IgD-negative memory B cell (primary cell): Measurements from ENCODE around the gene GNAI1. TPM values are rescaled to one million over a fixed set of nuclear protein-coding genes. Genes with fewer than 3 reads are reported as not detected.
A peak's percentile ranks its signal among the peaks of the same experiment; 100 is the strongest.

Experiments
- H3K27ac Mint-ChIP-seq, 3 donors: one replicate each; pipeline ENCODE4 v1.8.0; 2020 to 2022; ENCODE audit warnings: mild to moderate bottlenecking in 3 of 3, mixed read lengths in 3 of 3, moderate library complexity in 1 of 3
- H3K27me3 Mint-ChIP-seq: one replicate; pipeline ENCODE4 v1.8.0; 2021; ENCODE audit warnings: mixed read lengths
- H3K36me3 Mint-ChIP-seq: one replicate; pipeline ENCODE4 v1.8.0; 2020; ENCODE audit warnings: mild to moderate bottlenecking, mixed read lengths
- H3K4me1 Mint-ChIP-seq, 3 donors: one replicate each; pipeline ENCODE4 v1.8.0; 2020 to 2022; ENCODE audit warnings: mixed read lengths in 3 of 3, mild to moderate bottlenecking in 1 of 3
- H3K4me3 Mint-ChIP-seq, 4 donors: one replicate each; pipeline ENCODE4 v1.8.0; 2020 to 2022; ENCODE audit warnings: mild to moderate bottlenecking in 4 of 4, mixed read lengths in 4 of 4, moderate library complexity in 3 of 4
- H3K9me3 Mint-ChIP-seq, 3 donors: one replicate each; pipeline ENCODE4 v1.8.0; 2020 to 2021; ENCODE audit warnings: mixed read lengths in 3 of 3, mild to moderate bottlenecking in 1 of 3
- polyA plus RNA-seq: library from polyadenylated mRNA; unstranded; fragments of 300-500 nt; fragmentation: Illumina TruSeq; gene quantifications from one replicate; pipeline ENCODE4 v1.2.3, GENCODE V29; 2021

The GNAI1 gene
- polyA plus RNA-seq, 1 donor from 2014 or later: 0.10 TPM

- H3K4me3 Mint-ChIP-seq: no peak overlapping the region
- H3K9me3 Mint-ChIP-seq: peaks cover 0 to 22% (median 5%) of the 10 kb centered on the region in 3 donors
- no peaks in the 10 kb centered on the region for H3K4me1 Mint-ChIP-seq
- H3K27ac Mint-ChIP-seq: no peak overlapping the region
- no peaks in the 10 kb centered on the region for H3K27me3 Mint-ChIP-seq
- H3K36me3 Mint-ChIP-seq: no peaks in the 10 kb centered on the region
Observed at GRCh38 chr7:80170445-80170844, 35.8 kb downstream of the GNAI1 start.

- Mint-ChIP-seq H3K4me1 (no peaks in the 10 kb centered on the region), H3K4me3 (no peak overlapping the region), H3K9me3 (peaks cover 0 to 31% (median 5%) of the 10 kb centered on the region in 3 donors), H3K27ac (no peak overlapping the region), H3K27me3 (no peaks in the 10 kb centered on the region), H3K36me3 (no peaks in the 10 kb centered on the region)
Observed at GRCh38 chr7:80172387-80172786, 37.8 kb downstream of the GNAI1 start.

GRCh38 chr7:80175744-80176143 is 41.1 kb downstream of the GNAI1 start:
- peaks cover 0 to 25% (median 5%) of the 10 kb centered on the region in 3 donors for H3K9me3 Mint-ChIP-seq
- H3K27me3 Mint-ChIP-seq: no peaks in the 10 kb centered on the region
- H3K36me3 Mint-ChIP-seq: no peaks in the 10 kb centered on the region
- H3K4me3 Mint-ChIP-seq: no peak overlapping the region
- H3K4me1 Mint-ChIP-seq: no peaks in the 10 kb centered on the region
- H3K27ac Mint-ChIP-seq: no peak overlapping the region

- Mint-ChIP-seq H3K9me3 (peaks cover 2 to 19% (median 6%) of the 10 kb centered on the region in 3 donors), H3K4me1 (peaks cover 0 to 2% (median 0%) of the 10 kb centered on the region in 3 donors), H3K27me3 (no peaks in the 10 kb centered on the region), H3K4me3 (no peak overlapping the region), H3K27ac (no peak overlapping the region), H3K36me3 (no peaks in the 10 kb centered on the region)
Observed at GRCh38 chr7:80181411-80181810, 46.8 kb downstream of the GNAI1 start.

GRCh38 chr7:80182630-80183276 is 48.1 kb downstream of the GNAI1 start:
- Mint-ChIP-seq H3K36me3 (no peaks in the 10 kb centered on the region), H3K9me3 (peaks cover 3 to 15% (median 5%) of the 10 kb centered on the region in 3 donors), H3K4me3 (no peak overlapping the region), H3K27me3 (no peaks in the 10 kb centered on the region), H3K27ac (no peak overlapping the region), H3K4me1 (peaks cover 0 to 2% (median 0%) of the 10 kb centered on the region in 3 donors)

- Mint-ChIP-seq H3K4me1 (peaks cover 0 to 2% (median 0%) of the 10 kb centered on the region in 3 donors), H3K36me3 (no peaks in the 10 kb centered on the region), H3K9me3 (peaks cover 3 to 13% (median 5%) of the 10 kb centered on the region in 3 donors), H3K4me3 (no peak overlapping the region), H3K27ac (no peak overlapping the region), H3K27me3 (no peaks in the 10 kb centered on the region)
Observed at GRCh38 chr7:80183351-80183750, 48.7 kb downstream of the GNAI1 start.

GRCh38 chr7:80183900-80184685 is 49.5 kb downstream of the GNAI1 start:
- H3K4me1 Mint-ChIP-seq: peaks cover 0 to 2% (median 0%) of the 10 kb centered on the region in 3 donors
- no peak overlapping the region for H3K27ac Mint-ChIP-seq
- no peaks in the 10 kb centered on the region for H3K27me3 Mint-ChIP-seq
- H3K36me3 Mint-ChIP-seq: no peaks in the 10 kb centered on the region
- no peak overlapping the region for H3K4me3 Mint-ChIP-seq
- H3K9me3 Mint-ChIP-seq: peaks cover 3 to 13% (median 5%) of the 10 kb centered on the region in 3 donors

GRCh38 chr7:80184693-80185092 is 50.1 kb downstream of the GNAI1 start:
- no peaks in the 10 kb centered on the region for H3K36me3 Mint-ChIP-seq
- no peak overlapping the region for H3K27ac Mint-ChIP-seq
- peaks cover 0 to 2% (median 0%) of the 10 kb centered on the region in 3 donors for H3K4me1 Mint-ChIP-seq
- no peak overlapping the region for H3K4me3 Mint-ChIP-seq
- H3K9me3 Mint-ChIP-seq: peaks cover 3 to 13% (median 5%) of the 10 kb centered on the region in 3 donors
- H3K27me3 Mint-ChIP-seq: no peaks in the 10 kb centered on the region

- H3K9me3 Mint-ChIP-seq: peaks cover 3 to 13% (median 5%) of the 10 kb centered on the region in 3 donors
- H3K4me3 Mint-ChIP-seq: no peak overlapping the region
- peaks cover 0 to 2% (median 0%) of the 10 kb centered on the region in 3 donors for H3K4me1 Mint-ChIP-seq
- H3K27ac Mint-ChIP-seq: peak overlapping the region in 1 of 3 donors; percentile 18
- H3K27me3 Mint-ChIP-seq: no peaks in the 10 kb centered on the region
- no peaks in the 10 kb centered on the region for H3K36me3 Mint-ChIP-seq
Observed at GRCh38 chr7:80185571-80185970, 50.9 kb downstream of the GNAI1 start.

- H3K4me3 Mint-ChIP-seq: no peak overlapping the region
- no peaks in the 10 kb centered on the region for H3K27me3 Mint-ChIP-seq
- H3K27ac Mint-ChIP-seq: no peak overlapping the region
- H3K36me3 Mint-ChIP-seq: no peaks in the 10 kb centered on the region
- peaks cover 3 to 9% (median 5%) of the 10 kb centered on the region in 3 donors for H3K9me3 Mint-ChIP-seq
- H3K4me1 Mint-ChIP-seq: peaks cover 0 to 2% (median 0%) of the 10 kb centered on the region in 3 donors
Observed at GRCh38 chr7:80186721-80187120, 52.1 kb downstream of the GNAI1 start.

- peaks cover 5 to 9% (median 6%) of the 10 kb centered on the region in 3 donors for H3K9me3 Mint-ChIP-seq
- H3K4me3 Mint-ChIP-seq: no peak overlapping the region
- no peaks in the 10 kb centered on the region for H3K36me3 Mint-ChIP-seq
- peak overlapping the region in 1 of 3 donors; percentile 6 for H3K27ac Mint-ChIP-seq
- H3K27me3 Mint-ChIP-seq: no peaks in the 10 kb centered on the region
- peaks cover 0 to 2% (median 0%) of the 10 kb centered on the region in 3 donors for H3K4me1 Mint-ChIP-seq
Observed at GRCh38 chr7:80187279-80187678, 52.6 kb downstream of the GNAI1 start.

GRCh38 chr7:80187727-80188126 is 53.1 kb downstream of the GNAI1 start:
- Mint-ChIP-seq H3K27me3 (no peaks in the 10 kb centered on the region), H3K4me3 (no peak overlapping the region), H3K9me3 (peaks cover 5 to 9% (median 6%) of the 10 kb centered on the region in 3 donors), H3K27ac (peak overlapping the region in 1 of 3 donors; percentile 18), H3K36me3 (no peaks in the 10 kb centered on the region), H3K4me1 (peaks cover 0 to 2% (median 0%) of the 10 kb centered on the region in 3 donors)

- H3K4me1 Mint-ChIP-seq: peaks cover 0 to 2% (median 0%) of the 10 kb centered on the region in 3 donors
- peaks cover 4 to 6% (median 4%) of the 10 kb centered on the region in 3 donors for H3K9me3 Mint-ChIP-seq
- H3K27me3 Mint-ChIP-seq: no peaks in the 10 kb centered on the region
- H3K4me3 Mint-ChIP-seq: no peak overlapping the region
- no peak overlapping the region for H3K27ac Mint-ChIP-seq
- H3K36me3 Mint-ChIP-seq: no peaks in the 10 kb centered on the region
Observed at GRCh38 chr7:80189638-80190037, 55.0 kb downstream of the GNAI1 start.

- Mint-ChIP-seq H3K36me3 (no peaks in the 10 kb centered on the region), H3K4me1 (no peaks in the 10 kb centered on the region), H3K9me3 (peaks cover 0 to 4% (median 0%) of the 10 kb centered on the region in 3 donors), H3K27me3 (no peaks in the 10 kb centered on the region), H3K27ac (no peak overlapping the region), H3K4me3 (no peak overlapping the region)
Observed at GRCh38 chr7:80197627-80198026, 63.0 kb downstream of the GNAI1 start.

- Mint-ChIP-seq H3K27ac (no peak overlapping the region), H3K9me3 (peaks cover 0 to 4% (median 0%) of the 10 kb centered on the region in 3 donors), H3K36me3 (no peaks in the 10 kb centered on the region), H3K4me1 (no peaks in the 10 kb centered on the region), H3K27me3 (no peaks in the 10 kb centered on the region), H3K4me3 (no peak overlapping the region)
Observed at GRCh38 chr7:80199051-80199450, 64.4 kb downstream of the GNAI1 start.
